HG03521 (cell line): ENCODE measurements around the gene ZNF611.
"Not testable (repeated sequence)": the region's sequence is repeated elsewhere in the genome, so short reads cannot be mapped to it uniquely, and the experiment has no call there.

Experiments used
- ATAC-seq: cut with Tn5 transposase; IDR thresholded peaks from one replicate; pipeline ENCODE4 v1.9.1; 2021; ENCODE audit warnings: mild to moderate bottlenecking, moderate library complexity; ENCODE audit not compliant: unreplicated experiment

The ZNF611 gene

GRCh38 chr19:52720541-52720940 is 14.3 kb downstream of the ZNF611 start:
- not testable (repeated sequence) for ATAC-seq

GRCh38 chr19:52716522-52716921 is 18.3 kb downstream of the ZNF611 start:
- no peak for ATAC-seq

GRCh38 chr19:52715902-52716301 is 18.9 kb downstream of the ZNF611 start:
- ATAC-seq, result not testable (repeated sequence)

- ATAC-seq, result not testable (repeated sequence)
These were observed 19.5 kb downstream of the ZNF611 start for GRCh38 chr19:52715330-52715729.

DNA sequence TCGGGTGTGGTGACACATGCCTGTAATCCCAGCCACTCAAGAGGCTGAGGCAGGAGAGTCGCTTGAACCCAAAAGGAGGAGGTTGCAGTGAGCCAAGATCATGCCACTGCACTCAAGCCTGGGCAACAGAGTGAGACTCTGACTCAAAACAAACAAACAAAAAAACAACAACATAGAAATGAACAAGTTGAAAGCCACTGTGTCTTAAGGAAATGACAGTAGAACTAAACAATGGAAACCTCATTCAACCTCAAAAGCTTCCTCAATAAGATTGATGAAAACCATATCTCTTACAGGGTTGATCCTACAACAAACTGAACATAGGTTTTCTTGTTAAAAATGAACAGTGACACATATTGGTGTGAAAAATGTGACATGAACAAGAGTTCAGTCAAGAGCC is 21.8 kb downstream of the ZNF611 start:
- not testable (repeated sequence) for ATAC-seq

GRCh38 chr19:52711661-52712060 is 23.2 kb downstream of the ZNF611 start:
- not testable (repeated sequence) for ATAC-seq

- no peak for ATAC-seq
These were observed 24.3 kb downstream of the ZNF611 start for GRCh38 chr19:52710538-52710937.

DNA sequence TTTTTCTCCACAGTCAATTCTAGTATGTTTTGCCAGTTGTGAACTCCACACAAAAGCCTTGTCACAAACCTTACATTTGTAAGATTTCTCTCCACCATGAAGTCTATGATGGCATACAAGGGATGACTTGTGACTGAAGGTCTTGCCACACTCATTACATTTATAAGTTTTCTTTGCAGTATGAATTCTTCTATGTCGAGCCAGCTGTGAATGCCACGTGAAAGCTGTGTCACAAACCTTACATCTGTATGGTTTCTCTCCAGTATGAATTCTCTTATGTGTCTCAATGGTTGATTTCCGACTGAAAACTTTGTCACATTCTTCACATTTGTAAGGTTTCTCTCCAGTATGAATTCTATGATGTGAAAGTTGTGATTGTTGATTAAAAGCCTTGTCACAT is 29.2 kb downstream of the ZNF611 start:
- not testable (repeated sequence) for ATAC-seq

GRCh38 chr19:52703917-52704316 is 30.9 kb downstream of the ZNF611 start:
- no peak for ATAC-seq

DNA sequence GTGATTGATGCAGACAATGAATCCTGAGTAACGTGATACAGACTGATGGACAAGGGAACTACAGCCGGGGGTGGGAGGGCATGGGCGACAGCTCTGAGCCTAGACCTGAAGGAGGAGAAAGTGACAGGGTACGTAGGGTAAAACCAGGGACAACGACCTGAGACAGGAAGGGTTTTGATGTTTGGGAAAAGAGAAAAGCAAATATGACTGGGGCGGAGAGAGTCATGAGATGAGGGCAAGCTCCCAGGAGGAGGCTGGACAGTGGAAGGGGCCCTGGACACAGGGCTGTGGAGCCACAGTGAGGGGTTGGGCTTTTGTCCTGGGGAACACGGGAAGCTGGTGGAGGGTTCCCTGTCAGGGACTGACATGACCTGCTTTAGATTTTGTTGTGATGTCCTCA is 34.2 kb downstream of the ZNF611 start:
- no peak for ATAC-seq

DNA sequence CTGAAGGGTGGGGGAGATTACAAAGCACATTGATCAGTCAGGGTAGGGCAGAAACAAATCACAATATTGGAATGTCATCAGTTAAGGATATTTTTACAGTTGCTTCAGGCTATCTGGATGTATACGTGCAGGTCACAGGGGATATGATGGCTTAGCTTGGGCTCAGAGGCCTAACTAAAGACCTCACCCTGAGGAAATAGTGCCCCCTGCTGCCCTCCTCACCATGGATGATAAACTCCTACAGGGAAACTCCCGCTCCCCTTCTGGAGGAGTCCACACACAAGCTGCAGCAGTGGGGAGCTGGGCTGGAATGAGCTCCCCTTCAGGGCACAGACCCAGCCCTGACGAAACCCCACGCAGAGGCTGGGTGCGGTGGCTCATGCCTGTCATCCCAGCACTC is 35.3 kb downstream of the ZNF611 start:
- not testable (repeated sequence) for ATAC-seq

GRCh38 chr19:52695996-52696395 is 38.8 kb downstream of the ZNF611 start:
- no peak for ATAC-seq

DNA sequence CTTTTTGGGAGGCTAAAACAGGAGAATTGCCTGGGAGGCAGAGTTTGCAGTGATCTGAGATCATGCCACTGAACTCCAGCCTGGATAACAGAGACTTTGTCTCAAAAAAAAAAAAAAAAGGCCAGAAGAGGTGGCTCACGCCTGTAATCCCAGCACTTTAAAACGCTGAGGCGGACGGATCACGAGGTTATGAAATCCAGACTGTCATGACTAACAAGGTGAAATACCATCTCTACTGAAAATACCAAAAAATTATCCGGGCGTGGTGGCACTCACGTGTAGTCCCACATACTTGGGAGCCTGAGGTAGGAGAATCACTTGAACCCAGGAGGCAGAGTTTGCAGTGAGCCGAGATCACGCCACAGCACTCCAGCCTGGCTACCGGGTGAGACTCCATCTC is 39.9 kb downstream of the ZNF611 start:
- no peak for ATAC-seq

GRCh38 chr19:52694281-52694680 is 40.6 kb downstream of the ZNF611 start:
- ATAC-seq, result not testable (repeated sequence)

- no peak for ATAC-seq
These were observed 42.3 kb downstream of the ZNF611 start for GRCh38 chr19:52692431-52693008.

GRCh38 chr19:52691737-52692136 is 43.1 kb downstream of the ZNF611 start:
- ATAC-seq, result no peak

- ATAC-seq, result no peak
These were observed 43.6 kb downstream of the ZNF611 start for GRCh38 chr19:52691215-52691610.

DNA sequence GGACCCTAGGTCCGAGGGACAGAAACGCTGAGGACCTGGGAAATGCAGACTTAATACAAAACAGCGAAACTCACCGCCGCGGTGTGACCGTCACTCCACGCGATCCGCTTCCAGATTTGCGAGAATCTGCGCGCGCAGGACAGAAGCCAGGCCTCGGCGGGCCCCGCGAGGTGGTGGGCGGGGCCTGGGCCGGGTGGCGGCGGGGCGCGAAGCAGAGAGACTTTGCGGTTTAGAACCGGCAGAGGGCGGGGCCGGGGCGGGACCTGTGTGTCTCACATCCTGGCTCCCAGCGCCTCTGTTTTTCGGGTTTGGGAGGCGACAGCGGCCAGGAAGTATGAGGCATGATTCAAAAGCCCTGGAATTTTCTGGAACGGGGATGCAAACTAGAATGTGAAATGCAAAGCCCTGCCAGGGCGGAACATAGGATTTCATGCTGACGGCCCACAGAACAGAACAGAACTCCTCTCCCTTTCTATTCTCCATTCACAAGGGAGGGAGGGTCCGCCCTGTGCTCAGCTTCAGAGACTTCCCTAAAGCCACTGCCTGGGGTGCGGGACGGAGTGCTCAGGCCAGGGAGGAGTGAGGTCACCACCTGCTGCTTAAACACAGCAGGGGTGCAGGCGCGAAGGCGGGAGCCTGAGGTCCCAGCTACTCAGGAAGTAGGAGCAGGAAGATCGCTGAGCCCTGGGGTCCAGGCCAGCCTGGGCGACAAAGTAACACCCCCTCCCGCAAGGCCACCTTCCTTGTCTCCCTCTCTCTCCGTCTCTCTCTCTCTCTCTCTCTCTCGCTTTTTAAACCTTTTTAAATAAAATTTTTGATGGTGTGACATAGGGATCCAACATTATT is 44.3 kb downstream of the ZNF611 start:
- ATAC-seq, result peak; percentile 77

DNA sequence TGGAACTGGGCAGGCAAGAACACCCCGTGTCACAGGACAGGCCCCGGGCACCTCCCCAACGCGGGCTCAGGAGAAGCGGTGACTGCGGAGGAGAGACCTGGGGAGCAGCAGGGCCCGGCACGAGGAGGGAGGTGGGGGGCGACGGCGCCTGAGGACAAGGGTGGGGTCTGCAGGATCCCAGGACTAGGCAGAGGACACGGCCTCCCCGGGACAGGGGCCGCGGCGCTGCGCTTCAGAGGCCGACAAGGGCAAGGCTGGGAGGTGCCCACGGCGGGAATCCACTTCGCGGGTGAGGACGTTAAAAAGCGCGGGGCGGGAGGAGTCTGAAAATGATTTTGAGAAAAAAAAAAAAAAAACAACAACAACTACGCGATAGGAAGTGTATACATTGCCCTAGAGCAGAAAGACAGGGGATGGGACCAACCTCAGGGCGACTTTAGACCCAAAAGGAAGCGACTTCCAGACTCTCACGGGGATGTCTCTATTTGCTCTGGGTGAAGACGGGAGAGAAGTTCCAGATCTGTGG is 44.9 kb downstream of the ZNF611 start:
- ATAC-seq, result peak; percentile 29

DNA sequence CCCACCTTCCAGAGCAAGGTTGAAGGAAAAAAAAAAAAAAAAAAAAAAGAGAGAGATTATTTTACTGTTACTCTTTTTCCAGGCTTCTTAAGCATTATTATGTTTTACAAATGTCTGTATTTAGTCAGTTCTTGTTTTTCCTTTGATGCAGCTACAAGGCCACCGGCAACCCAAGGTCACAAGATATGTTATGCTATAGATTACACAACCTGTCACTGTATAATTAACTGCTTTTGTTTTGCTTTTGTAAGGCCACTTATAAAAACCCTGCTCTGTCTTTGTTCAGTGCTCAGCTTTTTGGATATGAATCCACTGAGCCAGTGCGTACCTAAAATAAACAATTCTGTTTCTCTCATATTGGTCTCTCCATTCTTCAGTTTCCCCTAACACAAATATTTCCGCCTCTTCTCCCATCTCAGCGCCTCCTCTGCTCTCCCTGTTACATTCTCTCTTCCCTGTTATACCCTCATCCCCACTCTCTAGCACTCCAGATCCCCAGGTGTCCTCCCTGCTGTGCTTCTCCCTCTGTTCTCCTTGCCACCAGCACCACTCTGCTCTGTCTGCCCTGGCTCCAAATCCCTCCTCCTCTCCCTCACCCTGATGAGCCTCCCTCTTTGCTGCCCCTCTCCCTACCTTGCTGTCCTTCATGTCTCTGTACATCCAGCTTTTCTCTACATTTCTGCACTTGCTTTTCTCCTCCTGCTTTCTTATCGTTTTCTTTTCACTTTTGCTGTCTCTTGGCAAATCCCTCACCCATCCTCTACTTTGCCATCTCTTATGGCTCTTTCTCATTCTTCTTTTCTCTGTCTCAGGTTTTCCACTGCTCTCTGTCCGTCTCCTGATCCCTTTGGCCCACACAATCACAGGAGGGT is 45.7 kb downstream of the ZNF611 start:
- ATAC-seq, result not testable (repeated sequence)

- no peak for ATAC-seq
These were observed 46.5 kb downstream of the ZNF611 start for GRCh38 chr19:52688335-52688734.
